Activated CD8-positive, alpha-beta T cell treated with anti-CD3 and anti-CD28 coated beads for 36 hours (primary cell): ENCODE measurements around the gene AASS. TPM values are rescaled to one million over a fixed set of nuclear protein-coding genes. Genes with fewer than 3 reads are reported as not detected.

Experiments used
- ATAC-seq: fragments of 200-7000 bp; cut with Tn5 transposase; one replicate; pipeline ENCODE4 v1.10.0; 2021; ENCODE audit warnings: mild to moderate bottlenecking, moderate library complexity
- CTCF ChIA-PET: fragments of 350-600 bp; sonication (Branson Sonifier 250); formaldehyde crosslinking; loops from one replicate; lab custom pipeline; 2021; ENCODE audit warnings: antibody characterized with exemption; lab: Charles Lee
- POLR2A ChIA-PET: fragments of 350-600 bp; sonication (Branson Sonifier 250); formaldehyde crosslinking; loops from one replicate; lab custom pipeline; 2021; ENCODE audit warnings: antibody characterized with exemption; lab: Charles Lee
- DNase-seq: peaks from one replicate; pipeline ENCODE4 v3.0.0-alpha.2; 2020
- H3K27ac Mint-ChIP-seq: one replicate; pipeline ENCODE4 v1.8.0; 2021; ENCODE audit warnings: mild to moderate bottlenecking, mixed read lengths
- H3K27me3 Mint-ChIP-seq: one replicate; pipeline ENCODE4 v1.8.0; 2021; ENCODE audit warnings: mixed read lengths
- H3K36me3 Mint-ChIP-seq: one replicate; pipeline ENCODE4 v1.8.0; 2021; ENCODE audit warnings: low read depth, mixed read lengths
- H3K4me1 Mint-ChIP-seq: one replicate; pipeline ENCODE4 v1.8.0; 2021; ENCODE audit warnings: low read depth, mixed read lengths
- H3K4me3 Mint-ChIP-seq: one replicate; pipeline ENCODE4 v1.8.0; 2021; ENCODE audit warnings: mild to moderate bottlenecking, moderate library complexity, mixed read lengths
- H3K9me3 Mint-ChIP-seq: one replicate; pipeline ENCODE4 v1.8.0; 2021; ENCODE audit warnings: mixed read lengths
- intact Hi-C: fragments of 100-400 bp; cut with micrococcal nuclease; formaldehyde crosslinking; loops from one replicate; pipeline ENCODE4 v1.10.0; 2022
- total RNA-seq, 2 experiments: library from RNA; stranded (reverse); gene quantifications; one replicate each; pipeline ENCODE4 v1.2.3, GENCODE V29; 2021
- TF ChIP-seq, protein P1 (sequence below): fragments of 200-600 bp; IDR thresholded peaks from one replicate; pipeline ENCODE4 v1.8.0; 2022; ENCODE audit warnings: antibody characterized with exemption, mild to moderate bottlenecking

Gene AASS
- total RNA-seq, 2 experiments from 2014 or later = 0.68 to 0.76 TPM

DNA sequence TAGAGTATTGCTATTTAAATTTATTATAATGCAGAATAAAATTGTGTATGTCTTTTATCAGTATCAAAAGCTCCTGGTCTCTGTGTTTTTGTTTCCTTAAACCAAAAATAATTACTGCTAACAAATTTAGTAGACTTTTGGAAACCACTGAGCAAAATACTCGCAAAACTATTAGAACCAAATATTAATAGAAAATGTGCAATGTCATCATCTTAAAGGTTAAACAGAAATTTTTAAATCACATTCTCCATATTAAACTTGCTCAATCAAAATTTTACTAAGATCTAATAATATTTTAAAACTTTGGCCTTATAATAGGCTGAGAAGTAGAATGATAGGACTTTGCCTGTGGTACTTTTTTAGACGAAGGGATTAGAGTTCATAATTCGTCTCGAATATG lies 48.4 kb downstream of the AASS start:
- DNase-seq (no peak), ATAC-seq (no peak)
- Mint-ChIP-seq H3K36me3 (no peaks in the 10 kb centered on the region), H3K27ac (no peak overlapping the region), H3K9me3 (no peaks in the 10 kb centered on the region), H3K27me3 (no peaks in the 10 kb centered on the region), H3K4me1 (no peaks in the 10 kb centered on the region), H3K4me3 (no peak overlapping the region)
- POLR2A ChIA-PET = no interaction called here
- intact Hi-C loops = no loop called here
- CTCF ChIA-PET = no interaction called here
- TF ChIP-seq, protein P1, sequence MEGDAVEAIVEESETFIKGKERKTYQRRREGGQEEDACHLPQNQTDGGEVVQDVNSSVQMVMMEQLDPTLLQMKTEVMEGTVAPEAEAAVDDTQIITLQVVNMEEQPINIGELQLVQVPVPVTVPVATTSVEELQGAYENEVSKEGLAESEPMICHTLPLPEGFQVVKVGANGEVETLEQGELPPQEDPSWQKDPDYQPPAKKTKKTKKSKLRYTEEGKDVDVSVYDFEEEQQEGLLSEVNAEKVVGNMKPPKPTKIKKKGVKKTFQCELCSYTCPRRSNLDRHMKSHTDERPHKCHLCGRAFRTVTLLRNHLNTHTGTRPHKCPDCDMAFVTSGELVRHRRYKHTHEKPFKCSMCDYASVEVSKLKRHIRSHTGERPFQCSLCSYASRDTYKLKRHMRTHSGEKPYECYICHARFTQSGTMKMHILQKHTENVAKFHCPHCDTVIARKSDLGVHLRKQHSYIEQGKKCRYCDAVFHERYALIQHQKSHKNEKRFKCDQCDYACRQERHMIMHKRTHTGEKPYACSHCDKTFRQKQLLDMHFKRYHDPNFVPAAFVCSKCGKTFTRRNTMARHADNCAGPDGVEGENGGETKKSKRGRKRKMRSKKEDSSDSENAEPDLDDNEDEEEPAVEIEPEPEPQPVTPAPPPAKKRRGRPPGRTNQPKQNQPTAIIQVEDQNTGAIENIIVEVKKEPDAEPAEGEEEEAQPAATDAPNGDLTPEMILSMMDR = no peak

DNA sequence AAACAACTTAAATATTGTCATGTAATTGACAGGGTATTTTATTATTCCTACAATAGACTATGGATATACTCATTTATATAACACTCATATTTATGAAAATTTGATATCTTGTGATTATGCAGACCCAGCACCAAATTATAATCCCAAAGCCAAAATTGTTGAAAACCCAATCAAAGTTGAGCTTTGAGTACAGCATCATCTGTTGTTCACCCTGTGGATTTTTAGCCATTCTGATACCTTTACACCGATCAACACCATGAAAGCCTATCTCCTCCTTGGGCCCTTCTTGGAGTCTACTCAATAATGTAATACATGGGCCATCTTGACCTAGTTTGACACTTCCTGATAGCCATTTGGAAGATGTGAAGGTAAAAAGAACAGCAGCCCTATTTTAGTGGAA lies 49.5 kb downstream of the AASS start:
- H3K36me3 Mint-ChIP-seq = no peaks in the 10 kb centered on the region
- POLR2A ChIA-PET = no interaction called here
- TF ChIP-seq, protein P1 = no peak
- CTCF ChIA-PET = interaction anchor here (1.2 kb wide), 1 partner anchor 10 kb away, joined by 3 read pairs; no protein-coding TSS in a partner anchor
- no peaks in the 10 kb centered on the region for H3K27me3 Mint-ChIP-seq
- no peak overlapping the region for H3K27ac Mint-ChIP-seq
- intact Hi-C loops = loop anchor here (5.0 kb wide), 1 partner anchor 33 kb away; no protein-coding TSS in a partner anchor
- no peak overlapping the region for H3K4me3 Mint-ChIP-seq
- ATAC-seq (no peak), DNase-seq (no peak)
- H3K9me3 Mint-ChIP-seq = no peaks in the 10 kb centered on the region
- no peaks in the 10 kb centered on the region for H3K4me1 Mint-ChIP-seq

DNA sequence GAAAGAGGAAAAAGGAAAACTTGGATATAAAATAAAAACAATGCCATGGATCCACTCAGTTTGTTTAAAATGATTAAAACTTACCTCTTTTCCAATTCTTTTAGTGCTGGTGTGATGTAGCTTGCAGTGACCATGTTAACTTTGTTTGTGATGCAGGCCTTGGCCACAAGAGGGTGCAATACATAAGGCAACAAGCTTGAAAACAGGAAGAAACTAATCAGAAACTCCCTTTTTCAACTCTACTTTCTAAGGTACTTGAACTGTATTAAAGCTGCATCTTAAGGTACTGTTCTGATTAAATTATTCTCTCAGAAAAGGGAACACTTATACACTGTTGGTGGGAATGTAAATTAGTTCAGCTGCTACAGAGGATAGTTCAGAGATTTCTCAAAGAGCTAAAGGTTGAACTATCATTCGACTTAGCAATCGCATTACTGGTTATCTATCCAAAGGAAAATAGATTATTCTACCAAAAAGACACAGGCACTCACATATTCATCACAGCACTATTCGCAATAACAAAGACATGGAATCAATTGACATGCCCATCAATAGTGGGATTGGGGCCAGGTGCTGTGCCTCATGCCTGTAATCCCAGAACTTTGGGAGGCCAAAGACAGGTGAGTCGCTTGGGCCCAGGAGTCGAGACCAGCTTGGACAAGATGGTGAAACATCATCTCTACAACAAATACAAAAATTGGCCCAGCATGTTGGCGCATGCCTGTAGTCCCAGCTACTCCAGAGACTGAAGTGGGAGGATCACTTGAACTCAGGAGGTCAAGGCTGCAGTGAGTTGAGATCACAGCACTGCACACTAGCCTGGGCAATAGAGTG lies 50.9 kb downstream of the AASS start:
- H3K36me3 Mint-ChIP-seq = no peaks in the 10 kb centered on the region
- DNase-seq = peak; percentile 78
- ATAC-seq = peak; percentile 56
- intact Hi-C loops = loop anchor here (5.0 kb wide), 1 partner anchor 34 kb away; no protein-coding TSS in a partner anchor
- H3K27ac Mint-ChIP-seq = no peak overlapping the region
- CTCF ChIA-PET = interaction anchor here (1.0 to 1.5 kb wide), 9 partner anchors 9 to 440 kb away, joined by 3 to 6 read pairs (median 3); partner anchors contain the start of gene AASS
- H3K4me1 Mint-ChIP-seq = no peaks in the 10 kb centered on the region
- no peaks in the 10 kb centered on the region for H3K27me3 Mint-ChIP-seq
- POLR2A ChIA-PET = no interaction called here
- no peaks in the 10 kb centered on the region for H3K9me3 Mint-ChIP-seq
- H3K4me3 Mint-ChIP-seq = no peak overlapping the region
- TF ChIP-seq, protein P1 = peak; percentile 66

DNA sequence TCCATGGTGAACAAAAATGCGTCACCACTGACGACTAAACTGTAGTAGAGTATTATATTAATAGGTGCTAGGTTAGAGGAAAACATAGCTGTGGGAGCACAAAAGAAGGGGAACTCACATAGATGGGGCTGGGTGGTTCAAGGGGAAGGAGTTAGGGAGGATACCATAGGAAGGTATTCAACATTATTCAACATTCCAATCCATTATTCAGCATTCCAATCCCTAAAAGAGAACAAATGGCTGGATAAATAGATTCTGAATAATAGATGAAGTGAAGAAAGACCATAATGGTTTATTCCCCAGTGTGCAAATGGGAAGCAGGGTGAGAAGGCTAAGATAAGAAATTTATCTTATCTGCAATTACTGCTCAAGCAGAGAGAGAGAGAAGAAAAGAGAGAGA lies 61.4 kb downstream of the AASS start:
- no peaks in the 10 kb centered on the region for H3K4me1 Mint-ChIP-seq
- intact Hi-C loops = no loop called here
- TF ChIP-seq, protein P1 = no peak
- no peak for DNase-seq
- H3K9me3 Mint-ChIP-seq = no peaks in the 10 kb centered on the region
- no peaks in the 10 kb centered on the region for H3K27me3 Mint-ChIP-seq
- H3K4me3 Mint-ChIP-seq = no peak overlapping the region
- no peaks in the 10 kb centered on the region for H3K36me3 Mint-ChIP-seq
- ATAC-seq = no peak
- H3K27ac Mint-ChIP-seq = no peak overlapping the region
- ChIA-PET POLR2A (no interaction called here), CTCF (no interaction called here)

DNA sequence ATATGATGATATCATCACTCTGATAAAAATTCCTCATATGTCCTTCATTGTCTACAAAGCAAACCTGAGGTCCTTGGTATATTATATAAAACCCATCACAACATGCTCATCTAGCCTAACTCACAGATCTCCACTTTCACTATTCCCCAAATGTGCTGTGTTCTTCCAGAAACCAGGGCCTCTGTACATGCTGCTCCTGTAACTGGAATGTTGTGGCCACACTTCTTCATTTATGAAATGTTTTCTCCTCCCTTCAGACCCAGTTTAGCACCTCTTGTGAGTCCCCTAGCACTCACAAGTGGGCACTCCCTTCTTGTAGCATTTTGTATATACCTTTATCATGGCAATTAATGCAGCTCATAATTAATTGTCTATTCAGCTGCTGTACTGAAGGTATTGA lies 61.9 kb downstream of the AASS start:
- no peak overlapping the region for H3K4me3 Mint-ChIP-seq
- H3K9me3 Mint-ChIP-seq = no peaks in the 10 kb centered on the region
- no peak for DNase-seq
- no peak overlapping the region for H3K27ac Mint-ChIP-seq
- no peaks in the 10 kb centered on the region for H3K4me1 Mint-ChIP-seq
- ChIA-PET POLR2A (no interaction called here), CTCF (no interaction called here)
- TF ChIP-seq, protein P1 = no peak
- H3K36me3 Mint-ChIP-seq = no peaks in the 10 kb centered on the region
- intact Hi-C loops = no loop called here
- no peak for ATAC-seq
- H3K27me3 Mint-ChIP-seq = no peaks in the 10 kb centered on the region
